ENCODE measurements around the gene TTLL12.

Gene TTLL12

GRCh38 chr22:43191831-43192230 is 4.9 kb upstream of the TTLL12 start:
- H3F3A ChIP-seq (ENCODE audit: insufficient read depth, low read length) = no peaks in the 10 kb centered on the region
- no peak overlapping the region for H3K9ac ChIP-seq (ENCODE audit: low read length)
- H3K4me3 ChIP-seq (ENCODE audit: low read depth, low read length, poor library complexity, severe bottlenecking) = no peak overlapping the region
- peaks cover 5% of the 10 kb centered on the region for H3K4me1 ChIP-seq (ENCODE audit: insufficient read depth, low read length, severe bottlenecking)
- no peaks in the 10 kb centered on the region for H4K20me1 ChIP-seq (ENCODE audit: insufficient read depth, low read length)
- H3K79me2 ChIP-seq (ENCODE audit: insufficient read depth, low read length) = no peaks in the 10 kb centered on the region
- H3K36me3 ChIP-seq (ENCODE audit: insufficient read depth, low read length) = no peaks in the 10 kb centered on the region; the same call in 1 of the 2 replicates
- peaks cover 12% of the 10 kb centered on the region; the same call in 1 of the 2 replicates for H3K27me3 ChIP-seq (ENCODE audit: insufficient read depth, low read length)
- TF ChIP-seq EZH2 (IDR thresholded peaks at IDR 0.05; ENCODE audit: borderline replicate concordance, low read length) = no peak
- TF ChIP-seq CTCF (IDR thresholded peaks at IDR 0.05; ENCODE audit: low read length) = no peak
- H3K4me2 ChIP-seq (ENCODE audit: low read length) = no peak overlapping the region
- H3K9me3 ChIP-seq (ENCODE audit: low read length) = peaks cover 5% of the 10 kb centered on the region
- H3K27ac ChIP-seq (ENCODE audit: low read depth, low read length, poor library complexity, severe bottlenecking) = no peak overlapping the region
- H2AFZ ChIP-seq (ENCODE audit: low read length) = no peak overlapping the region
- H3K9me2 ChIP-seq (ENCODE audit: low read depth, low read length) = no peaks in the 10 kb centered on the region

- H3K9me3 ChIP-seq (ENCODE audit: low read length) = peaks cover 5% of the 10 kb centered on the region
- TF ChIP-seq EZH2 (IDR thresholded peaks at IDR 0.05; ENCODE audit: borderline replicate concordance, low read length) (no peak), CTCF (IDR thresholded peaks at IDR 0.05; ENCODE audit: low read length) (no peak)
- no peaks in the 10 kb centered on the region for H3F3A ChIP-seq (ENCODE audit: insufficient read depth, low read length)
- no peak overlapping the region for H3K4me3 ChIP-seq (ENCODE audit: low read depth, low read length, poor library complexity, severe bottlenecking)
- H4K20me1 ChIP-seq (ENCODE audit: insufficient read depth, low read length) = no peaks in the 10 kb centered on the region
- no peak overlapping the region for H3K27ac ChIP-seq (ENCODE audit: low read depth, low read length, poor library complexity, severe bottlenecking)
- H3K79me2 ChIP-seq (ENCODE audit: insufficient read depth, low read length) = peaks cover 10% of the 10 kb centered on the region
- H3K27me3 ChIP-seq (ENCODE audit: insufficient read depth, low read length) = peaks cover 12% of the 10 kb centered on the region; the same call in 1 of the 2 replicates
- peaks cover 14% of the 10 kb centered on the region for H3K4me1 ChIP-seq (ENCODE audit: insufficient read depth, low read length, severe bottlenecking)
- peaks cover 8% of the 10 kb centered on the region for H3K36me3 ChIP-seq (ENCODE audit: insufficient read depth, low read length)
- no peak overlapping the region for H2AFZ ChIP-seq (ENCODE audit: low read length)
- H3K9me2 ChIP-seq (ENCODE audit: low read depth, low read length) = no peaks in the 10 kb centered on the region
- H3K9ac ChIP-seq (ENCODE audit: low read length) = no peak overlapping the region
- no peak overlapping the region for H3K4me2 ChIP-seq (ENCODE audit: low read length)
These were observed 2.1 kb upstream of the TTLL12 start for GRCh38 chr22:43188829-43189545.

GRCh38 chr22:43187171-43188099 is 501 bp upstream of the TTLL12 start:
- peaks cover 21% of the 10 kb centered on the region for H3K36me3 ChIP-seq (ENCODE audit: insufficient read depth, low read length)
- H3K4me3 ChIP-seq (ENCODE audit: low read depth, low read length, poor library complexity, severe bottlenecking) = peak overlapping the region; percentile 57
- peak; percentile 45 for TF ChIP-seq CTCF (IDR thresholded peaks at IDR 0.05; ENCODE audit: low read length)
- TF ChIP-seq EZH2 (IDR thresholded peaks at IDR 0.05; ENCODE audit: borderline replicate concordance, low read length) = no peak

More at GRCh38 chr22:43187171-43188099, 501 bp upstream of the TTLL12 start:
- H3K27me3 ChIP-seq (ENCODE audit: insufficient read depth, low read length) = peaks cover 12% of the 10 kb centered on the region; the same call in 1 of the 2 replicates
- peak overlapping the region; percentile 66 for H3K4me2 ChIP-seq (ENCODE audit: low read length)
- peak overlapping the region; percentile 1; the same call in 1 of the 2 replicates for H2AFZ ChIP-seq (ENCODE audit: low read length)
- H3F3A ChIP-seq (ENCODE audit: insufficient read depth, low read length) = no peaks in the 10 kb centered on the region
- peak overlapping the region; percentile 27 for H3K27ac ChIP-seq (ENCODE audit: low read depth, low read length, poor library complexity, severe bottlenecking)
- peaks cover 10% of the 10 kb centered on the region for H3K79me2 ChIP-seq (ENCODE audit: insufficient read depth, low read length)
- H3K9me2 ChIP-seq (ENCODE audit: low read depth, low read length) = no peaks in the 10 kb centered on the region
- H3K4me1 ChIP-seq (ENCODE audit: insufficient read depth, low read length, severe bottlenecking) = peaks cover 14% of the 10 kb centered on the region
- no peaks in the 10 kb centered on the region for H4K20me1 ChIP-seq (ENCODE audit: insufficient read depth, low read length)
- peaks cover 5% of the 10 kb centered on the region for H3K9me3 ChIP-seq (ENCODE audit: low read length)
- peak overlapping the region; percentile 57 for H3K9ac ChIP-seq (ENCODE audit: low read length)

Measured in OCI-LY1 (cell line).